SW 1271 (cell line): ENCODE measurements around the gene LLCFC1.

ENCODE experiments used
- DNase-seq, 2 experiments: peaks; one replicate each; lab custom pipeline; 2025; lab: John Stamatoyannopoulos, UW

Gene LLCFC1

GRCh38 chr7:142939226-142939910 is at the start of gene LLCFC1:
TSS of gene LLCFC1 (plus strand) at chr7:142939484. CDS start at chr7:142939622, 138 bp downstream.
- DNase-seq: no peak

- DNase-seq: no peak
Measured at GRCh38 chr7:142889816-142890215, 49.5 kb upstream of the LLCFC1 start.

- no peak for DNase-seq
Measured at GRCh38 chr7:142890874-142891485, 48.3 kb upstream of the LLCFC1 start.

- DNase-seq: no peak
Measured at GRCh38 chr7:142891490-142892082, 47.7 kb upstream of the LLCFC1 start.

GRCh38 chr7:142892951-142893350 is 46.3 kb upstream of the LLCFC1 start:
- DNase-seq: no peak

GRCh38 chr7:142894112-142894984 is 44.9 kb upstream of the LLCFC1 start:
- DNase-seq: no peak

GRCh38 chr7:142894985-142895593 is 44.2 kb upstream of the LLCFC1 start:
- no peak for DNase-seq

- DNase-seq: no peak
Measured at GRCh38 chr7:142896151-142896550, 43.1 kb upstream of the LLCFC1 start.

- no peak for DNase-seq
Measured at GRCh38 chr7:142896741-142897379, 42.4 kb upstream of the LLCFC1 start.

- no peak for DNase-seq
Measured at GRCh38 chr7:142897691-142898090, 41.6 kb upstream of the LLCFC1 start.

GRCh38 chr7:142898377-142899170 is 40.7 kb upstream of the LLCFC1 start:
- DNase-seq: no peak

GRCh38 chr7:142899661-142900060 is 39.6 kb upstream of the LLCFC1 start:
- DNase-seq: no peak

GRCh38 chr7:142901426-142902259 is 37.6 kb upstream of the LLCFC1 start:
- no peak for DNase-seq

GRCh38 chr7:142904128-142904527 is 35.2 kb upstream of the LLCFC1 start:
- no peak for DNase-seq

GRCh38 chr7:142905759-142906158 is 33.5 kb upstream of the LLCFC1 start:
- no peak for DNase-seq

GRCh38 chr7:142906643-142907042 is 32.6 kb upstream of the LLCFC1 start:
- DNase-seq: no peak

- no peak for DNase-seq
Measured at GRCh38 chr7:142908290-142908689, 31.0 kb upstream of the LLCFC1 start.

GRCh38 chr7:142908921-142909890 is 30.1 kb upstream of the LLCFC1 start:
- peak in 1 of 2 experiments; percentile 19 for DNase-seq
